ENCODE measurements around the gene CHST1.

CHST1 gene

DNA sequence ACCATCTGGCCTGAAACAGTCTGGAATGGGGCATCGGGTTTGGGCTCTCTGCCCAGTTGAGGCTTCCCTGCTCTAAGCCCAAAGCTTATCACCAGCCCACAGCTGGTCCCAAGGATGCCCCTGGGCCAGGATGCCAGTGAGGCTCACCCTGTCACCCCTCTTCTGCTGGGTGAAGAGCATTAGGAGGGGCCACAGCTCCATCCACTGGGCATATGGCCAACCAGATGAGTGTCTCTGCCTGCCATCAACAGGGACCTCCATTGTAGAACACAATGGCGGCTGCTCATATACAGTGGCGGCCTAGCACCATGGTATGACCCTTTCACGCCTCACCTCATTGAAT is 5.6 kb downstream of the CHST1 start:
- DNase-seq (ENCODE audit: low read depth), result no peak

DNA sequence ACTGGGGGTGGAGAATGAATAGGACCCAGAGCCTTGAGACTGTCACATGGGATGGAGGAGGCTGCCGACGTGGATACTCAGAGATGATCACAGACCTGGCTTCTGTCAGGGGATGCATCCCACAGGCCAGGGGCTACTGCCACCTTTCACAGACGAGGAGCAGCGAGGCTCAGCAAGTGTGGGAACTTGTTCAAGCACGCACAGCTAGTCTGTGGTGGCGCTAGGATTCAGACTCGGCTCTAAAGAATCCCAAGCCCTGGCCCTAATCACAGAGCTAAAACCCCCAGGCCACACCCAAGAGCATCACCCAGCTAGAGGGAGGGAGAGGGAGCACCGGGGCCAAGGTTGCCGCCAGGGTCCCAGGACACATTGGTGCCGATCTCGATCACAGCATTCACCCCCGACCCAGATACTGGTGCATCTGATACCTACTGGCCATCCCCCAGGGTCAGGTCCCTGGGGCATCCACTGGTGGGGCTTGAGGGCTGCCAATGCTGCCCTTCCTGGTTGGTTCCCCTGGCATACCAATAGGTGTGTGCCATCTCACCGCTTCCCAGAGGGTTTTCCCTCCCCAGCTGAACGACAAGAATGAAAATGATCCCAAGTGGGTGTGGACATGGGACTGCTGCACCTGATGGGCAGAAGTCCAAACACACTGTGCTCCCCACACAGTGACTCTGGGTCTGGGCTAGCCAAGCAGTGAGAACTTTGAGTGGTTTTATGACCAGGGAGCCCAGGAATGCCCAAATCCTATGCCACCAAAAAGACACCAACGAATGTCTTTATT is 6.2 kb downstream of the CHST1 start:
- DNase-seq (ENCODE audit: low read depth), result no peak

DNA sequence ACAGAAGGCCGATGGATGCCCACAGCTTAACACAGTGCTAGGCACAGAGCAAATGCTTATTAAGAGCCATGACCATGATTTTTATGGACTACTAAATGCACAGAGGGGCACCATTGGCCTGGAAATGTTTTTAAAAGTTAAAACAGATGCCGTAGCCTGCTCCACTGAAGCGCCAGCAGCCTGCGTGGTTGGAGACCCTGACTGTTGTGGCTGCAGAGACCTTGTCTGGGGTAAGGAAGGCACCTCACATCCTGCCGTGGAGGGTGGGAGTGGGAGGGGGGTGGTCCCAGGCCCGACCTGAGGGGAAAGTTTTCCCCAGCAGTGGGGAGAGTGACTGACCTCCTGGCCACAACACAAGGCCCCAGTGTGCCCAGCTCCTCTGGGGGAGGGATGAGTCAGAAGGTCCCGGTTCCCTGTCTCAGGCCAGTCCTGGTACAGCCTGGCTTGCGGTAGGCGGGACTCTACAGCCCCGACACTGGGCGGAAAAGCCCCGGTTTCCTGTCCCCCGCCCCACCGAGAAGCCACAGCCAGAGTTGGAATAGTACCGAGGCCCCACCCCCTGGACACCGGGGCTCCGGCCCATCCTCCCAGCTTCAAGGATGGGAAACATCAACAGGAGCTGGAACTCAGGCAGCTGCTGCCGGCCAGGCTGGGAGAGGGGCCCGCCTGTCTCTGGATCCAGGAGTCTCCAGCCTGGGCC is 7.0 kb downstream of the CHST1 start:
- DNase-seq (ENCODE audit: low read depth), result no peak

DNA sequence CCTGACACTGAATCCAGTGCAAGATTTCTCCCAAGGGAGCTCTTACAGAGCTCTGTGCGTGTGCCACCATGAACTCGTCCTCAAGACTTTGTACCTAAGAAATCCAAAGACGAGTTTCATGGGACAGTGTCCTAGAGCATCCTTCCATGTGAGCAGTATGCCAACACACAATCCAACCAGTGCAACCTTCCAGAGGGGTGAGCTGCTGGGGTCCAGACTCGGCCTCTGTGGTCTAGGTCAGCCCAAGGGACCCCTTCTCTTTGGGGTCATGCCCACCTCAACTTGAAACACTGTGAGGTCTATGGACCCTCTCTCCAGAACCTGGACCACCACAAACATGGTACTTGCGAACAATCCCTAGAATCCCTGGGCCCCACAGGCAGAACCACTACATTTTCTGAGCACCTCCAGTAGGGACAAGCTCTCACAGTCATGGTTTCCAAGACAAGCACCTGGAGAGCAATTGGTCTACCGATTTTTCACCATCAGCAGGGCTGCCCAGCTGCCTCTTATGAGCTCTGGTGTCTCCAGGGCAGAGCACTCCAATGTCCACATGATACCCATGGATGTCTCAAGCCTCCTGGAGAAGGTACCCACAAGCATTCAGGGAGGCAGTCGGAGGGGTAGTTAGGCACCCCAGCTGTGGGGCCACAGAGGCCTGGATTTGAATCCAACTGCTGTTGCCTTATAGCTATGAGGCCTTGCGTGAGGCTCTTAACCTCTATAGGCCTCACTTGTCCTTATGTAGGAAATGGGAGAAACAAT is 7.7 kb downstream of the CHST1 start:
- DNase-seq (ENCODE audit: low read depth), result no peak

DNA sequence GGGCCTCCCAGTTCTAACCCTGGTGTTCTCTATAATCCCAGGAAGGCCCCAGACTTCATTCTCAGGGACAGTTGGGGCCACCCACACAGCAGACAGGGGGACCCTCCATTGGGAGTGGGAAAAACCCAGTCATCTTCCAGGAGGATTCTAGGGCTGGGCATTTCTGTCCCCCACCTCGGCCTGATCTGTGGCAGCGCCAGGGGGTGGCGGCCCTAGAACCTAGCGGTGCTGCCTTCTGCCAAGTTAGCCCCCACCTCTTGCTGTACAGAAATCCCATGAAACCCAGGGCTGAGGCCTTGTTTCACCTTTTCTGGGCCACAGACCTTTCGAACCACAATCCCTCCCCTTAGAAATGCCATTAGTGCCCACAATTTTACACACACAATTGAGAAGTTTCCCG is 9.6 kb downstream of the CHST1 start:
- DNase-seq (ENCODE audit: low read depth), result no peak

DNA sequence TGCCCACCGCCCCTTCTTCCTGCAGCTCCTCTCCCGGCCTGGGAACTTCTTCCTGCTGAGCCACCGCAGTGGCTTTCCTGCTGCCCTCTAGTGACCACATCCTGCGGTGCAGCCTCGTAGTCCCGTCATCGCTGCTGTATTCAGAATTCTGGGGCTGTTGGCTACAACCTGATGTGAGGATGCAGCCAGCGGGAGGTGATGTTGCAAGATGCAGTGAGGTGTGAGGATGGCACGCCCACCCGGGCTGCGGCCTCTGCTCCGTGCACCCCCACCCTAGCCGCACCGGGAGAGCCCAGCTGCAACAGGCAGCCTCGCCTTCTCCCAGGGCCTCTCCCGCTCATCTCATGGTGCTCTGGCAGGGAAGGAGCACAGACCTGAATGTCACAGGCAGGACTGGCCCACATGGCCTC is 10.1 kb downstream of the CHST1 start:
- DNase-seq (ENCODE audit: low read depth), result peak; percentile 35

DNA sequence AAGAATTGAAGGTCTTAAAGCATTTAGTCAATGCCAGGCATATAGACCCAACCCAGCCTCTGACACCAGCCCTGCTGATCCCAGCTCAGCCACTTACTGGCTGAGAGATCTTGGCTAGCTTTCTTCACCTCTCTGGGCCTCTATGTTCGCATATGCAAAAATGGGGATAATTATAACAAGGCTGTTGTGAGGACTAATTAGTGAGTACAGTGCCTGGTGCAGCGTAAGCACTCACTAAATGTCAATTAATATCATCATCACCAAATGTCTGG is 10.5 kb downstream of the CHST1 start:
- no peak for DNase-seq (ENCODE audit: low read depth)

DNA sequence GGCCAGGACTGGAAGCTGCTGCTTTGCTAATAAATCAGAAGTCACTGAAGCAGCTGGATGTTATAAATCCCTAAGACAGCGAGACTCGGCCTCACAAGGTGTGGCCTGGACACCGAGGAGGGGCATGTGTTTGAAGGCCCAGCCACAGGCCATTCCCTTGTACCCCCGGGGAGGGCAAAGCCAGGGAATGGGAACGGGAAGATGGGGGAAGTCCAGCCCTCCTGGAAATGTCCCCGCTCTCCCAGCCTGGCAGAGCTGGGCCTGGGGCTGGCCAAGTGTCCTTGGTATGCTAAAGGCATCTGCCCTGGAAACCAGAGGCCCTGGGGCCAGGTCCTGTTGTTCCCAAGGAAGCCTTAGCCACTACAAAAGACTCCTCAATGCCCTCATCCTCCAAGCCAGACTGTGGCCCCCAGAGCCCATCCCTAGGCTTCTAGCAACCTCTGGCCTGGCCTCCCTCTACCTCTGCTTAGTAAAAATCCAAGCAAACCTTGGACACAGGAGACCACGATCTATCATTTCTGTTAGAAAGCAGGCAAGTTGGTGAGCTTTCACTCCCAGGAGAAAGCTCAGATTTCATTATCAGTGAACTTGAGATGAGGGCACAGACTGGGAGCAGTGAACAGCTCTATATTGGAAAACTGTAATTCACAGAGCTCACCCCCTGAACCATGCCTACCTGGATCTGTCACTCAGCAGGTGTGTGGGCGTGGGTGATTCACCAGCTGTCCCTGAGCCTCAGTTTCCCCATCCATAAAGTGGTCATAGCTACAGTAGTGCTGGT is 11.0 kb downstream of the CHST1 start:
- DNase-seq (ENCODE audit: low read depth), result no peak

DNA sequence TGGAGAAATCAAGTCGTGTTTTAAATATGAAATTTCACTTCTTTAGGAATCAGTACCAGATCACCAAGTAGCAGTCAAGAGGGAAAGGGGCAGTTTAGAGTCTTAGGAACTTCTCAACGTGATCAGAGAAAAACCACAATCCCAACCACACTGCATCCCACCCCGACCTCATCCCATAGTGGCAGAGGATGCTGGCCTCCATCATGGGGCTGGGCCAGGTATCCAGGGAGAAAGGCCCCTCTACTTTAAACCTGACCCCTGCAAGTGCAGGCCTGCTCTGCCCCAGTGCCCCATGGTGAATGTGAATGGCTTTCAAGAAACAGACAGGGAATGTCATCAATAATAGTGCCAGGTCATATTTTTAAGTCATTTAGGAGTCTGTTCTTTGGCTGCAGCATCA is 12.1 kb downstream of the CHST1 start:
- no peak for DNase-seq (ENCODE audit: low read depth)

DNA sequence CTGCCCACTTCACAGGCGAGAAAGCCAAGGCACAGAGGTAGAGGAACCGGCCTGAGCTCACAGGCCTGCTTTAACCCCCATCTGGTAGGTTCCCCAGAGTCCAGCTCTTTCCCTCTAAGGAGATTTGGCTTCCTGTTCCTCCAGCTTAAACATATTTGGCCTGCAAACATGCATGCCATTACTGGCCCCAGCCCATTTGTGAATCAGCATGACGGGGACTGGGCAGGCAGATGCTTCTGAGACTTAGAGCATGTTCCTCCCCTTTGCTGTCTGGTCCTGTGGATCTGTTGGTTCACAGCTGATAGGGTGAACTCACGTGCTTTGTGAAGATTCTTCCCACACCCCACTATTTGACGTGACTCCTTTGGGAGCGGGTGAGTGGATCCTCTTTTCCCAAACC is 12.6 kb downstream of the CHST1 start:
- DNase-seq (ENCODE audit: low read depth), result no peak

DNA sequence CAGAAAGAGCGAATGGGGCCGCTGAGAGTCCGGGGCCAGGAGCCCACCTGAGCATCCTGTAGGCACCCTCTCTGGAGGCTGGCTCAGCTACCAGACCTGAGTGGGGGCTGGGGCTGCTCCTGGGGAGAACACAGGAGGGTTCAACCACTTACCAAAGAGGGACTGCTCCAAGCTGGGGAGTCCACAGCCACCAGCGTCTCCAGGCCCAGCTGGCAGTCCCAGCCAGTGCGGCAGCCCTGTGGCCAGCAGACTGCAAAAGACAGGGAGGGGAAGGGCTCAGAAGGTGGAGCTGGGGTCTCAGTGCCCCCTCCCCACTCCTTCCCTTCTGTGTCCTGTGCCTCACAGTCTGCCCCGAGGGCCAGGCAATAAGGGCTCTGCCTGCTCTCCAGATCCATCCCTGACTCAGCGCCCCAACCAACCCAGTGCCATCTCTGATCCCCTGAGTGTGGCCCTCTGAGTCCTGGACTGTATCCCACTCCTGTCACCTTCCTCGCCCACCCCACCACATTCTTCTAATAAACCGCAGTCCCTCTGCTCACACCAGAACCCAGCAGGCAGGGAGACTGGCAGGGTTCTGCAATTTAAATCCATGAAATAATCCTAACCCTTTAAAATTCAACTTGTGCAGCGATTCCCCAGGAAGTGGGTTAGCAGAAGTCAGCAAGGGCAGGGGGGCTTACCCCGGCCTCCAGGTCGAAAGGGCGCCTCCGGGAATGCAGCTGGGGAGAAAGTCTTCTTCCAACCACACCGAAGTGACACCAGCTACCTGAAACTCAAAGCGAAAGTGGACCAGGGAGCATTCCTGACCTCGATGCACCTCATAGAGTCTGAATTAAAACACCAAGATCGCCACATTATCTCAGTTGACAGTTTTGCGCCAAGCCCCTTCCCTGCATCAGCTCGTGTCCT is 13.3 kb downstream of the CHST1 start:
- DNase-seq (ENCODE audit: low read depth), result no peak

DNA sequence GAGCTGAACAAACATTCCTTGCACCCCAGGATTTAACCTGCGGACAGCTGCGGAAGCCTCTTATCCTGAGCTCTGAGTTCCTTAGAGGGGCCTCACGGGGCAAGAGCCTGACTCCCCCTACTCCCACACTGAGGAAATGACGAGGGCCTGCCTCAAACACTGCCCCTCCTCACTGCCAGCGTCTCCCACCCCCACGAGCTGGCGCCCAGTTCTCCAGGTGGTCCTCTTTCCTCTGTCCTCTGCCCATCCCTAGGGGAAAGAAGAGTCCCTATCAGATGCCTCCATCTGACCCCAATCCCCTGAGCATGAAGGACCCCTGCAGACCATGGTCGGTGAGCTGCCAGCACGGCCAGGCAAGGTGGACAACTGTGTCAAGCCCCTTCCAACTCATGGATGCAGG is 14.3 kb downstream of the CHST1 start:
- DNase-seq (ENCODE audit: low read depth), result no peak

DNA sequence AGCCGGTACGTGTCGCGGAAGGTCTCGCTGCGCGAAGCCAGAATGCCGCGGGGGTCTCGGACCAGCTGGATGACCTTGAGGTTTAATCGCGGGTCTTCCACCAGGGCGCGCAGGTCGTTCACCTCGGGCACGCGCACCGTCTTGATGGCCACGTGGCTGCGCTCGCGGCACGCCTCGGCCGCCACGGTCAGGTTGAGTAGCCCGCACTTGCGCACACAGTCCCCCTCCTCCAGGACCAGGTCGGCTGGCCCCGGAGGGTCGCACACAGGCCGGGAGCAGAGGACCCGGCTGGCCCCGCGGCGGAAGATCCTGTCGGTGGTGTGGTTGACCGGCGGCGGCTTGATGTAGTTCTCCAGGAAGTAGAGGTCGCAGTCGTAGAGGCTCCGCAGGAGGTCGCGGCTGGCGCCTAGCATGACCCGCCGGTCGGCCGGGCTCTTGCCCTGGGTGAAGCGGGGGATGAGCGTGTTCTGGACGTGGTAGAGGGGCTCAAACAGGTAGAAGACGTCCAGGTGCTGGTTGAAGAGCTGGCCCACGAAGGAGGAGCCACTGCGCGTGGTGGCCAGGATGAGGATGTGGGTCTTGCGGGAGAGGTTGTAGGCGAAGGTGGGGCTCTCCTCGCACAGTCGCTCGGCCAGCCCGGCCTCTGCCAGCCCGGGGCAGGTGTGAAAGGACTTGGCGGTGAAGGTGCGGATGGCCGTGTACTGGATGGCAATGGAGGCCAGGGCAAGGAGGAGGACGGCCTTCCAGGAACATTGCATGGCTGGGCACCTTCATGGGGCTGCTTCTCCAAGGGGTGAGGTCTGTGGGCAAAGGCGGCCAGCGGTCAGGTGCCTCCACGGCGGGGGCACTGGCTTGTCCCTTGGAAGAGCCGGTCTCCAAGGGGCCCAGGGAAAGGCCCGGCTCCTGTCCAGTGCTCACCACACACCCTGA is 15.0 kb downstream of the CHST1 start:
- DNase-seq (ENCODE audit: low read depth), result no peak

DNA sequence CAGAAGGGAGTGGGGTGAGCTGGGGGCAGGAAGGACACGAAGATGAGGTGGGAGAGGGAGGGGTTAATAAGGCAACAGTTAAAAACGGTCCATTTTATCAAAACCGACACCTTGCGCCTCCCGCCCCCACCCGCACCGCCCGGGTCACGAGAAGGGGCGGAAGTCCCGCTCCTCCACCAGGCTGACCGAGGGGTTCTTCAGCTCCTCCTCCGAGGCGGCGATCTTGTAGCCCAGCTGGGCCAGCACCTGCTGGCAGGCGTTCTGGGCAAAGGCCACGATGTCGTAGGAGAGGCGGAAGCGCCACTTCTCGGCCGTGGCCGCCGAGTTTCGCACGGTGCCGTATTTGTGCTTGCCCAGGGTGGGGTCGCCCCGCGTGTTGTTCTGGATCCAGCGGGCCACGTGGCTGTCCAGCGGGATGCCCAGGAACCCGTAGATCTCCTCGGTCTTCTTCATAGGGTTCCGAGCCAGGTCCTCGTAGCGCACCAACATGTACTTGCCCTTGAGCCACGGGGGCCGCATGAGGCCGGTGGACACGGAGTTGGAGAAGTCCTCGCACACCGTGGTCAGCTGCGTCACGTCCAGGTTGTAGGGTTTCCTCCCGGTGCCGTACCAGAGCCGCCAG is 15.8 kb downstream of the CHST1 start:
- DNase-seq (ENCODE audit: low read depth), result no peak

DNA sequence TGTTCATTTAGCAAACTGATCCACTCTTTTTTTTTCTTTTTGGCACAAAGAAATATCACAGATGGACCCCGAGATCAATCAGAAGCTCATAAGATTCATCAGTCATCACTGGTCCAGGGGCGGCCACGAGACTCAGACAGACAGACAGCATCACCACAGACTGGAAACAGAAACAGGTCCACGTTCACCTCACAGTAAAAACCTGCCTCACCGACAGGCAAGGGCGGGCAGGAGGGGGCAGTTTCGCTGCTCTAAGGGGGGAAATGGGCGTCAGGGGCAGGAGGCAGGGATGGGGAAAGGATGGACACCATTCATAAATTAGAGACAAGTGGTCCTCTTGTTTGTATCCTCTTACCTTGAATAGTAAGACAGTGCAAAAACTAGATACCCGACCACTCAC is 16.5 kb downstream of the CHST1 start:
- no peak for DNase-seq (ENCODE audit: low read depth)

DNA sequence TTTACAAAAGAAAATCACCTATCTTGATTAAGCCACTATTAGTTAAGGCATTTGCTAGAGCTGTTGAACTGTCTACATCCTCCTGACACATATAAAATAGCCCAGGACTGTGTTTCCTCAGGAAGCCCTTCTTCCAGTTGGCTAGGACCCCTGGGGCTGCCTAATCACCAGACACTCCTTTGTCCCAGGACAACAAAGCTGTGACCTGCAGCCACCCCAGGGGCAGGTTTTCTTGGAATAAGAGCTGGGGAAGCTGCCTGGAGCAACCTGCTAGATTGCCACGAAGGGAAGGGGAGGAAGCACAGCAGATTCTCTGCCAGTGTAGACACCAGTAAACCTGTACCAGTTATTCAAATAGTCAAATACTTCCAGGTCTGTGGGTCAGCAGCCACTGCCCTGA is 17.6 kb downstream of the CHST1 start:
- no peak for DNase-seq (ENCODE audit: low read depth)

DNA sequence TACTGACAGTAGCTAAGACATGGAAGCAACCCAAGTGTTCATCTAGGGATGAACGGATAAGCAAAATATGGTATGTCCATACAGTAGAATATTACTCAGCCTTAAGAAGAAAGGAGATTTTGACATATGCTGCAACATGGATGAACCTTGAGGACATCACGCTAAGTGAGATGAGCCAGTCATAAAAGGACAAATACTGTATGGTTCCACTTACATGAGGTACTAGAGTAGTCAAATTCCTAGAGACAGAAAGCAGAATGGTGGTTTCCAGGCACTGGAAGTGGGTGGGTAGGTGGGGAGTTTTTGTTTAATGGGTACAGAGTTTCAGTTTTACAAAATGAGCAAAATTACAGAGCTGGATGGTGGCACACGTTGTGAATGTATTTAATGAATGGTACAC is 18.1 kb downstream of the CHST1 start:
- no peak for DNase-seq (ENCODE audit: low read depth)

DNA sequence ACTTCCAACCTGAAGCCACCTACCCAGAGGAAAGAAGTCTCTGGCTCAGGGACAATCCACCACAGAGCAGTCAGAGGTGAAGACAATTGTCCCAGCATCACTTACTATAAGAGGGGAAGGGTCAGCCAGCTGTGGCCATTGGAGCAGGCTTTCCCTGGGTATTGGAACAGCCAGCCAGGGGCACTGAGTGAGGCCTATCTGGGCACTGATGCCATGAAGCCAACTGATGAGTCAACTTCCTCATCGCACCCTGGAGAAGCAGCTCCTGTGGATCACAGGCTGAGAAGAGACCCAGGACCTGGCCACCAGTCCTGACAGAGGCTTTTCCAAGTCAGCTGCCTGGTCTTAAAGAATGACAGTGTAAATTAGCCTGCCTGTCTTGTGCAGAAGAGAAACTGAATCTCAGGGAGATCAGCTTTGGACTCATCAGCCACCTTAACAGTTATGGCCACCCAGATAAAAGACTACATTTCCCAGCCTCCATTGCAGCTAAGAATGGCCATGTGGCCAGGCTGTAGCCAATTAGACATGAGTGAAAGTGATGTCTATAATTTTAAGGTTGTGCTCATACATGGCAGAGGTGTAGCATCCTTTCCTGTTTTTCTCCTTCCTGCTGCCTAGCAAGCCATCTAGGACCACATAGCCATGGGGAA is 19.0 kb downstream of the CHST1 start:
- no peak for DNase-seq (ENCODE audit: low read depth)
